ENCODE data around the gene ITPK1. TPM values are rescaled to one million over a fixed set of nuclear protein-coding genes. Genes with fewer than 3 reads are reported as not detected.

The ITPK1 gene
- polyA plus RNA-seq, 4 donors: 30.4 to 34.3 (median 31.7) TPM

DNA sequence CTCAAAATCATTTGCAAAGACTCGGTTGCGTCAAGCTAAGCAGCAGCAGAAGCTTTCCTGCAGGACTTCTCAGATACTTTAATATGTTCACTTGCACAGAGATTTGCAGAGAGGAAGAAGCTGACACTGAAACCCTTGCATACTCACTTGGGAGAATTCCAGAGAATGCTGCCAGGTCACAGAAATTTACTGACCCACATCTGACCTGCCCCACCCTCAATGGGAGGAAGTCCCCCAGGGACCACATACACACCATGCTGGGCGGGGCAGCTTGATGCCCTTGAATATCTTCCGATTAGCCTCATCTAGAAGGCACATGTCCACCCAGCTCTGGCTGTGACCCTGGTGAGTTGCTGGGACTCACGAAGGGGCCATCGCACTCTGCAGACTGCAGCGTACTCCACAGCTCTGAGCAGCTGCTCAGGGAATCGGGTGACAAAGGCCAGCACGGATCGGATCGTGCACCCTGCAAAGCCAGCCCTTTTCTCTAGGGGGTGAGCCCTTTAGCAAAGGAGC lies 83.2 kb downstream of the ITPK1 start:
- no peak for DNase-seq (ENCODE audit: low read depth in 4 of 4, low spot score in 3 of 4)

DNA sequence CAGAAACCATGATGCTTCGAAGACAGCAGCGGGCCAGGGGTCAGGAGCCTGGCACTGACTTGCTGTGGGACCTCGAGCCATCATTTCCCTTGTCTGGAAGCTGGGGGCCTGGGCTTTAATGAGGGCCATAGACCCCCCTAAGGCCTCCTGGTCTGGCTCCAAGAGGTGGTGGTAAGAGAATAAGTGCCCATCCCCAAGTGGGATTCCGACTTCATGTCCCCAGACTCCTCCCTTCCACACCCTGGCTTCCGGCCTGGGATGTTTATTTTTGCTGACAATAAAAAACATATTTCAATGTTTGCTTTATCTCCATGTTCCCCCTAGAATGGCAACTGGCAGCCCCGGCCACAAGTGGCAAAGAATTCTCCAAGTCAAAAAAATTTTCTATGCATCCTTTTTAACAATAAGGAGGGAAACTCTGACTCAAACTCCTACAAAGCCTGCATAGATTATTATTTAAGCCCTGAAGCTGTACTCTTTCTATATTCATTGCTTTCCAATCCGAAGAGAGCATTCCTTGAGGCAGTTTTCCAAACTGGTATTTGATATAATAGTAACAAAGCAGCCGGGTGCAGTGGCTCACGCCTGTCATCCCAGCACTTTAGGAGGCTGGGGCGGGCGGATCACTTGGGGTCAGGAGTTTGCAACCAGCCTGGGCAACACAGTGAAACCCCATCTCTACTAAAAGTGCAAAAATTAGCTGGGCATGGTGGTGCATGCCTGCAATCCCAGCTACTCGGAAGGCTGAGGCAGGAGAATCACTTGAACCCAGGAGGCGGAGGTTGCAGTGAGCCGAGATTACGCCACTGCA lies 84.0 kb downstream of the ITPK1 start:
- no peak for DNase-seq (ENCODE audit: low read depth in 4 of 4, low spot score in 3 of 4)

DNA sequence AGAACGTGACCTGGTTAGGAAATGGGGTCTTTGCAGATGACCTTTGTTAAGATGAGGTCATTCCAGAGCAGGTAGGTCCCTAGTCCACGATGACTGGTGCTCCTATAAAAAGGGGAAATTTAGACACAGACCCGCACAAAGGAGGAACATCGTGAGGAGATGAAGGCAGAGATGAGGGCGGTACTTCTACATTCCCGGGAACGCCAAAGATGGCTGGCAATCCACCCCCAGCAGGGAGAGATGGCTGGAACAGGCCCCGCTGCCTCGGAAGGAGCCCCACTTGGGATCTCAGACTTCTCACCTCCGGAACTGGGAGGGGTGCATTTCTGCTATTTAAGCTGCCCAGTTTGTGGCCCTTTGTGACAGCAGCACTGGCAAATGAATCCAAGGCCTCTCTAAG lies 85.0 kb downstream of the ITPK1 start:
- no peak for DNase-seq (ENCODE audit: low read depth in 4 of 4, low spot score in 3 of 4)

DNA sequence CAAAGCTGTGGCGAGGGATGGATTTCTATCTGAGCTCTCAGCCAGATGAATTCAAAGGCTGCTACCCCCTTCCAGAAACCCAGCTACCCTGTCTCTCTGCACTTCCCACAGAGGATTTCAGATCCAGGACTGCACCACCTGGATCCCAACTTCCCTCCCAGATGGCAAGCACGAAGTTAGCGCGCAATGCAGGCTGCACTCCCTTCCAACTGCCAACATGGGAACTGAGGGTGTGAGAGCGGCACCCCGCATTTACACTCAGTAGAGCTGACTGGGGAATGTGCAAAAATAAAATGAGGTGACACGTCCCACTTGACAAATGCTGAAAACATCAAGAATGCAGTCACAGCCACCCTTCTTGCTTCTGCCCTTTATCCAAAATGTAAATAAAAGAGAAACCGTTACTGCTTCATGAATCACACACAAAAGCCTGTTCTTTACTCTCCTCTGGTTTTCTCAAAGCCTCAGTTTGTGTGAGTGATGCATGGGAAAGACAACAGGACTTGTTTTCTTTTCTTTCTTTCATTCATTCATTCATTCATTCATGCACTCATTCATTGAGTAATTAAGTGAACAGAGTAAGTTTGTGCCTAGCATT lies 85.7 kb downstream of the ITPK1 start:
- no peak for DNase-seq (ENCODE audit: low read depth in 4 of 4, low spot score in 3 of 4)

DNA sequence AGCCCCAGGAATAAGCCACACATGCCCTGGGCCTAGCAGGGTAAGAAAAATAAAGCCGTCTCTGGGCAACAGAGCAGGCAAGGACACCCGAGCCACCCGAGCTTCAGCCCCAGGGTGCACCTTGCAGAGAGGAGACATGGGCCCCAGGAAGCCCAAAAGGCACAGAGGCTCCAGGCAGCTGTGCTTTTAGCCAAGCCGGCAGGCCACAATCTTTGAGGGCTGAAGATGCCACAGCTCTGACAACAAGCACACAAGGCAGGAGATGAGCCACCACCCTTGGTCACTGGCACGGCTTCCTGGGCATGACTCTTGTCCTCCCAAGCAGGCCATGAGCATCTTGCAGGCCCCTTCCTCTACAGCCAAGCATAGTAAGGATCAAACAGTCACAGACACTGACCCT lies 86.3 kb downstream of the ITPK1 start:
- DNase-seq (ENCODE audit: low read depth in 4 of 4, low spot score in 3 of 4): no peak

DNA sequence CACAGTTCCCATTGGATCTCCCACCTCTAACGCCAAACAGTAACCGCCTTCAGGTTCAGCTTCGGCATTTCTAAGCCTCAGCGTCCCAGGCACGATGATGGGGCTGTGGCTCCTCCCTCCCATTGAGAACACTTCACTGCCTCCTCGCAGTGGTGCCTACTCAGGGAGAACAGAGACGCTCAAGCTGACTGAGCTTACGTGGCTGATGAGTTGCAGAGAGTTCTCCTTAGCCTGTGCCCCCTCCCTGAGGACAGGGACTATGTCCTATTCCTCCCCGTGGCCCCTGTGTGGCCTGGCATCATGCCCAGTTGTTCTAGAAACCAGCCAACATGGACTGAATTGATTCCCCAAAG lies 87.0 kb downstream of the ITPK1 start:
- no peak for DNase-seq (ENCODE audit: low read depth in 4 of 4, low spot score in 3 of 4)

DNA sequence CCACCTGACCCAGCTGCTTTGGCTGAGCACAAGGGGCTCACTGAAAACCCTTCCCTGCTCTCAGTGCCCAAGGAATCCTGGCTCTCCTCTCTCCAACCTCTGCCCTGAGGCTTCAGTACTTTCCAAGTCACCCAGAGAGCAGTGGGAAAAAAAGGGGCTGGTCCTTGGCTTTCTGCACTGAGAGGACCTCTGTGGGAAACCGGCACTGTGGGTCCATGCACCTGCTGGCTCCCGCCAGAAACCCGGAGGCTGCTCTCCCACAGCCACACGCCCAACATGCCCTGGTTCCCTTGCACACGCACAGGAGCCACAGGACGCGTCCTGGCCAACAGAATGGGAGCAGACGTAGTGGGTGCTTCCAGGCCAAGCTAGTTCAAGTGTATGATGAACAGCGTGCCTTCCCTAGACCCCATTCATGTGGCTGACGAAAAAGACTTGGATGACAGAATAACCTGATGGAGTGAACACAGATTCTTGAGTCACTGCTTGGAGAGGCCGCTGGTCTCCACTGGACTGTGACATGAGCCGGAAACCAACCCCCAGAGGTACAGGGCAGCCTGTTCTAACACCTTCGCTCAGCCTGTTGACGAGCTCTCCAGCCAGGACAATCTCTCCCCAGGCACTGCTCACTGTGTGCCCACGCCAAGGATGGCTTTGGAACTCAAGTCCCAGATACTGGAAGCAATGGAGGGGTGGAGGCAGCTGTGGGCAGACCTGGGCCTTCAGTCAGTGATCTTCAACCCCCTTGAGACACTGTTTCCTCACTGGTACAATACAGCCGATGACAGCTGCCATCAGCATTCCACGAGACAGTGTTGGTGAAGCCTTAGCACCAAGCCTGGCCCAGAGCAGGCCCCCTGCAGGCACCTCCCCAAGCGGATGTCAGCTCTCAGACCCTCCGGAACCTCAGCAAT lies 87.7 kb downstream of the ITPK1 start:
- no peak for DNase-seq (ENCODE audit: low read depth in 4 of 4, low spot score in 3 of 4)

DNA sequence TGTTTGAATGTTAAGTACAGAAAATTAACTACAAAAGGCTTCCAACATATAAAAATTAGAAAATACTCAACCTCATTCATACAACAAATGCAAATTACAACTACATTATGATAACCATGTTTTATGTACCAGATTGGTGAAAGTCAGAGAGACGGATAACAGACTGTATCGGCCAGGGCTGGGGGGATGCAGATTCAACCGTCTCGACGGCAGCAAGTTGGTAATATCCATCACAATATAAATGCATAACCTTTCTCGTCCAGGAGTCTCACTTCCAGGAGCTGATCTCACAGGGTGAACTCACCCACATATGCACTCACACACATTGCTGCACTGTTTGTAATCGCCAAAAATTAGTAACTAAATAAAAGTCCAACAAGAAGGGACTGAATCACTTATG lies 89.4 kb downstream of the ITPK1 start:
- no peak for DNase-seq (ENCODE audit: low read depth in 4 of 4, low spot score in 3 of 4)

DNA sequence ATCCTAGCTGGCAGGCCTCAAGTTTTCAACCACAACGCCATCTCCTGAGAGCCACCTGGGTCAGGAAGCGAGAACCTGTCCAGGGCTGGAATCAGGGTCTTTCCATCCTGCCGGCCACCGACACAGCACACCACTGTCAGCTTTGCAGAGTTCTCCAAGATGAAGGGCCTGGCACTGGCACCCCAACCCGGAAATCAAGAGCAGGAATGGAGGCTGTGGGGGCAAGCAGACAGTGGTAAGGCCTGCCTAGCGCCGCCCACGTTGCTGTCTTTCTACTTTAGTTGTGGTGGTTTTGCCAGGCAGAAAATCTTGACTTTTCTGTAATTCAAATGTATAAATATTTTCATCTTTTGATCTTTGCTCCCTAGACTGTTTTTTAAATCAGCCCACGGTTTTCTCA lies 90.7 kb downstream of the ITPK1 start:
- no peak for DNase-seq (ENCODE audit: low read depth in 4 of 4, low spot score in 3 of 4)

DNA sequence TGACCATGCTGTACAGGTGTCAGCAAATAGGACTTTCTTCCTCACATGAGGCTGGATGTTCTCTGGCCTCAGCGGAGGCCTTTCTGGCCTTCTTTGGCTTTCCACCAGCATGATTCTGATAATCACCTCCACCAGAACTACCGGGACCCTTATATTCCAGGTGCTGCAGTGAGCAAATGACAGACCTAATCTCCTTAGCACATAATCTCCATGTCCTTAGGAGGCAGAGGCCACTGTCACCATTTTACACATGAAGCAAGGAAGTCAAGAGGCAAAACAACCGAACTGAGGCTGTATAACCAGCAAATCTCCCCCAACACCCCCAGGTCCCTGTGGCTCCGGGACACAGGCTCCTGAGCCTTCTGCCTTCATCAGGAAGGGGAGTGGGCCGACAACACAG lies 91.2 kb downstream of the ITPK1 start:
- DNase-seq (ENCODE audit: low read depth in 4 of 4, low spot score in 3 of 4): no peak

DNA sequence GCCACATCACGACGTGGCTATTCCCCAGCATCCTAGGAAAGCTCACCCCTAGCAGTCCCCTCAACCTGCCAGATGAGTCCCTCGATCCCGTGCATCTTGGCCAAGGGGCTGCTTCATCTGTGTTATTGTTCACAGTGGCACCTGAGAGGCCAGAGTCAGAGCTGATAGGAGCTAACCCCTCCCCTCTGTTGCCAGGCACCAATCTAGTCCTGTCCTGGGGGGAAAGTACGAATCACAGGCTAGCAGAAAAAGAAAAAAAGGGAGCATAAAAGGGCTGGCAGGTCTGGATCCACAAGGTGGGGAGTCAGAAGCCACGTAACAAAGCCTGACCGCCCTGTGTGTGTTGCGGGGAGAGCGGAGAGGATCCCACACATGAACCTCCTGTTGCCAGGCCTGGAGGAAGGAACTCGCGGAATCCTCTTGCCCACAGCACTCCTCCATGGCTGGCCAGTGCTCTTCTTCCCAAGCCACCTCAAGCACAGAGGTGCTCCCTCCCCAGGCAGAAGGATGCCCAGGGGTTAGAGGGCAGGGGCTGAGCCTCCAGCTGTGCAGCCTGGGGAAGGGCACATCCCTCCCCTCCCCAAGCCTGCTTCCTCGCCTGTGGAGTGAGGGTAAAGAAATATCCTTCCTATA lies 91.8 kb downstream of the ITPK1 start:
- DNase-seq (ENCODE audit: low read depth in 4 of 4, low spot score in 3 of 4): no peak

DNA sequence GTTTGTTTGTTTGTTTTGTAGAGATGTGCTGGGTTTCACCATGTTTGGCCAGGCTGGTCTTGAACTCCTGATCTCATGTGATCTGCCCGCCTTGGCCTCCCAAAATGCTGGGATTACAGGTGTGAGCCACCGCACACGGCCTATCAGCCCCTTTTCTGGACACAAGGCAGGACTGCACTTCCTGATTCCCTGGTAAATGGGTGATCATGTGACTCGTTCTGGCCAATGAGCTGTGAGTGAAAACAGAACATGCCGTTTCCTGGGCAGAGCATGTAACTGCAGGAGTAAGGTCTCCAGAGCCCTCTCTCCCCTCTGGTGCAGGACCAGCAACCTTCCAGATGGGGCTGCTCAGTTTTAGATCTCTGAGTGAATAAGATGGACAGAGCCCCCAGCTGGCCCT lies 92.7 kb downstream of the ITPK1 start:
- no peak for DNase-seq (ENCODE audit: low read depth in 4 of 4, low spot score in 3 of 4)

DNA sequence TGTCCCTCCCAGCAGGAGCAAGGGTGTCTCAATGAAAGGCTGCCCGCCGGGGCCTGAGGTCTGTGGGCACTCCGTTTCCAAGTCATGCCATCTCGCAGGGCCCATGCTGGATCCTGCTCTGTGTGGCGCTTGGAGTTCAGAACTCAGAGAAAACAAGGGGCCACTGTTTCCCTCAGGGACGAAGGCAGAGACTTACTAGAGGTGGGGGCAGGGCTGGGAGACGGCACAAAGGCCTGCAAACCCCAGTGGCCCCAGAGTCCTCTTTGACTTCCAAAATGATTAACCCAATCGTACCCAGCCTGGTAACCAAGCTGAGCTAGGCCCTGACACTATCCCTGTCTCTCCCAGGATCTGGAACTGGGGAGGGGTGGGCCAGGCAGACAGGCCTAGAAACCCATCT lies 95.8 kb downstream of the ITPK1 start:
- DNase-seq (ENCODE audit: low read depth in 4 of 4, low spot score in 3 of 4): no peak

DNA sequence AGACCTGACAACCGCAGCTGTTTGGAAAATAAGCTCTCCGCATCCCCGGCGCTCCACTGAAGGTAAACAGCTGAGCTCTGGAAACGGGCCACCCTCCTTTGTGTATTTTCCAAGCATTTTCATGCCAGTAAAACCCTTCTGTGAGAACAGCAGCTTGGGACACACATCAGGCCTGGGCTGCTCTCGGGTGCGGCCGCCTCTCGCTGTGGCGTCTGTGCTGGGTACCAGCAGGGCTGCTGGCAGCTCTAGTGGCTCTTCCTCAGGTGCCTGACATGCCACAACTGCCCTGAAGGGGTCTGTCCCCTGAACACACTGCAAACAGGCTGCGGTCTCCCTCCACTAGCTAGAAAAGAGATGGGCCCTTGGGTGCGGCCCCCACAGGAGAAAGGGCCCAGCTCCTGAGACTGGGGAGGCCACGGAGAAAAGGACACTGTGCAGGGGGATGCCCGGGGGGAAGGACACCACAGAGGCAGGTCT lies 96.3 kb downstream of the ITPK1 start:
- DNase-seq (ENCODE audit: low read depth in 4 of 4, low spot score in 3 of 4): no peak

DNA sequence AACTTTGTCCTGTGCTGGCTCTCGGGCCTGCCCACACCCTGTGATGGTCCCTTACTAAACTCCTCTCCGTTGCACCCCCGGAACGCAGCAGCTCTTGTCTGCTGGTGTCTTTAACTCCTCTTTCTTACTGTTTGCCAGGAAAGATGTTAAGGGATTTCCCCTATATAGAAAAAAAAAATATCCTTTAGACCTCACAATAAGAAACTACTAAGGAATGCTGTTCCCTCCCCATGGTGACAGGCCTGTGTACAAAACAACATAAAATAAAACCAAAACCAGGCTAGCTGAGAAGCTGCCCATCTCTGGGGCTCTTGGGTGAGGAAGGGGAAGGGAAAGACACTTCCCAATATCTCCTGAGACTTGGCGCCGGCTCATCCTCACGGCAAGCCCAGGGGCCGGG lies 97.4 kb downstream of the ITPK1 start:
- no peak for DNase-seq (ENCODE audit: low read depth in 4 of 4, low spot score in 3 of 4)

DNA sequence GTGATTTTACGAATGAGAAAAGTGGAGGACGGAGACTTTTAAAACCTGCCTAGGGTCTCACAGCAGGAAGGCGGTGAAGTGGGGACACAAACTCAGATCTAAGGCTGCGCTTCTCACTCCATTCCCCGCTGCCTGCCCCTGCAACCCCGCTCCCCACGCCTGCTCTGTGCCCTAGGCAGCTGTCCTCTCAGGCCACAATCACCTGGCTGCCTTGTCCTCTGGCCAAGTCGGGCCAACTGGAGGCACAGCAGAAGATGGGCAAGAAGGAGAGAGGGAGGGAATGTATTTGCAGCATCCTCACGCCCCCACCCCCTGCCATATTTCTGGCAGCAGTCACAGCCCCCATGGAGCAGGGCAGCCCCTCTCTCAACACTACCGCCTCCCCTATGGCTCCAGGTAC lies 97.8 kb downstream of the ITPK1 start:
- no peak for DNase-seq (ENCODE audit: low read depth in 4 of 4, low spot score in 3 of 4)

DNA sequence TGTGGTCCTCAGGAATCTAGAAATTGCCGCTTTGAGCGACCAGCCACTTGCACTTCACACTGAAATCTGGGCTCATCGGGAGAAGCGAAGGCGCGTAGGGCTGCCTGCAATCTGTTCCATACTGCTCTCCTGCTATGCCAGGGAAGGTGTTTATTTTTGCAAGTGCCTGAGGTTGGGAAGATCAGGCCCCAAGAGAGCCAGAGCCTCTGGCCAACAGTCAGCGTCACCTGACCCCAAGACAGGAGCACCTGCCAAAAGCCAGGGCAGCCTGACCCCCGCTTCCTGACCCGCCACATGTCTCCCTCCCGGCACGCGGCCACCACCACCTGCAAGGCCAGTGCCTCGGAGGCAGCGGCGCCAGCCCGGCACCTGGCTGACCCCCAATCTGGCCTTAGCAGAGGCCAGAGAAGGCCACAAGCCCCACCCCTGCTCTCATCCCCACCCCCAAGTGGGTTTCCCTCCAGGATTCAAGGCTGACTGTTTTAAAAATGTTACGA lies 98.4 kb downstream of the ITPK1 start:
- no peak for DNase-seq (ENCODE audit: low read depth in 4 of 4, low spot score in 3 of 4)

DNA sequence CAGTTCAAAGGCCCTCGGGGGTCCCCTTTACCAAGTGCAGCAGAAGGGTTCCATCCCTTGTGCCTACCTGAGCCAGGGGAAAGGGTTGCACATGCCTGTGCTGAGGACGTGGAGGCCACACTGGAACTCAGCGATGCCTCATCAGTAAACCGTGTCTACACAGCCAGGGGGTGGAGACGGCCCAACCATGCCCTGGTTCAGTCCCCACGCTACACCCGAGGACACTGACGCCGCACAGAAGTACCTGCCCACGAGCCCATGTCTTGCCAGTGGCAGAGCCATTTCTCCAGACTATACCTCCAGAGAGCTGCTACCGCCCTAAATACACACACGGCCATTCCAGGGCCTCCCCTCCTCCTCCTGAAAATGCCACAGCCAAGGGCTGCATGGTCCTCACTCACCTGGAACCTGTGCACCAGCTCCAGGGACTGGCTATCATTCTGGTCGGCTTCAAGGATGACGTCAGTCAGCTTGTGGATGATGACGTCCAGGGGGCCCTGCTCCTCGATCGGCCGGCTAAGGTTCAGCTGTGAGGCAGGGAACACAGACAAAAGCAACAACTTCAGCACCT lies 99.4 kb downstream of the ITPK1 start:
- DNase-seq (ENCODE audit: low read depth in 4 of 4, low spot score in 3 of 4): no peak

DNA sequence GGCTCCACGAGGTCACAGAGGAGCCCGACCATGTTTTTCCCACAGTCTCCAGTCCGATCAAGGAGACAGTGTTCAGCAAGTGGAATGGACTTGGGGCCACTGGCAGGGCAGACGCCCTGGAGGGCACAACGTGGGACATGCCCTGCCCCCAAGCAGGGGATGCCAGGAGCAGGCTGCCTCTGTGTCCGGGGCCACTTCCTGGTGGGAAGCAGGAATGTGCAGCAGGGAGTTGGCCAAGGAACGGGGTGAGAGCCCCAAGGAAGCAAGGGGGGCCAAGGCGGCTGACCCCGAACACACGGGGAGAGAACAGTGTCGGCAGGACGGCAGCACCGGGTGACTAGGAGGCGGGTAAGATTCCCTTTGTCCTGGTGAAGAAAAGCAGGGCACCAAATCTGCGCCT lies 100.2 kb downstream of the ITPK1 start:
- DNase-seq (ENCODE audit: low read depth in 4 of 4, low spot score in 3 of 4): no peak

DNA sequence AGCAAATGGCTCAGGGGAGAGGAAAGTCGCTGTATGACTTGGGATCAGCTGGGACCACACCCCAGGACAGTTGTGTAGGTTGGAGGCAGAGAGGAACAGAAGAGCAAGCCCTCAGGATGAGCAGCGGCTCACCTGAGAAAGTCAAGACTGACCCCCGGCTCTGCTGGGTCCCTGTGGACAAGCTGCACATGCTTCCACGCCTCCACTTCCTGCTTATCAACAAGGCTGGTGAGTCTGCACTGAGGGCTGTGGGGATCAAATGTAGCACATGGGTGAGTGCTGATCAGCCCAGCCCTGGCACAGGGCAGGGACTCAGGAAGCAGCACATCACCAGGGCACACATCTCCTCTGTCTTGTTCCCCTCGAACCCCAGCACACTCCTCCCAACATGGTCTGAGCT lies 100.7 kb downstream of the ITPK1 start:
- no peak for DNase-seq (ENCODE audit: low read depth in 4 of 4, low spot score in 3 of 4)

Measured in right renal pelvis (tissue), 4 donors.